Calu3 (cell line): ENCODE results near the gene FAM219A. TPM values are rescaled to one million over a fixed set of nuclear protein-coding genes. Genes with fewer than 3 reads are reported as not detected.

Experiments used
- BruUV-seq: library from RNA; stranded (reverse); fragments of 400-500 nt; replicated peaks from 2 replicates; lab custom pipeline; 2021; lab: Mats Ljungman, UMichigan
- CTCF ChIA-PET: fragments of 300-600 bp; sonication (Branson Sonifier 250); formaldehyde crosslinking; loops from one replicate; lab custom pipeline; 2022; ENCODE audit warnings: antibody characterized with exemption; lab: Charles Lee
- DNase-seq: peaks from one replicate; pipeline ENCODE4 v3.0.0; 2022
- H3K27ac Mint-ChIP-seq: one replicate; pipeline ENCODE4 v1.8.0; 2022; ENCODE audit warnings: mixed read lengths; ENCODE audit not compliant: unreplicated experiment
- H3K27me3 Mint-ChIP-seq: one replicate; pipeline ENCODE4 v1.8.0; 2022; ENCODE audit warnings: mixed read lengths; ENCODE audit not compliant: unreplicated experiment
- H3K36me3 Mint-ChIP-seq: one replicate; pipeline ENCODE4 v1.8.0; 2022; ENCODE audit warnings: mild to moderate bottlenecking, moderate library complexity, mixed read lengths; ENCODE audit not compliant: insufficient read depth, unreplicated experiment
- H3K4me1 Mint-ChIP-seq: one replicate; pipeline ENCODE4 v1.8.0; 2022; ENCODE audit warnings: mild to moderate bottlenecking, low read depth, mixed read lengths; ENCODE audit not compliant: unreplicated experiment
- H3K4me3 Mint-ChIP-seq: one replicate; pipeline ENCODE4 v1.8.0; 2022; ENCODE audit warnings: mild to moderate bottlenecking, low read depth, moderate library complexity, mixed read lengths; ENCODE audit not compliant: unreplicated experiment
- H3K9me3 Mint-ChIP-seq: one replicate; pipeline ENCODE4 v1.8.0; 2022; ENCODE audit warnings: low read depth, mixed read lengths; ENCODE audit not compliant: unreplicated experiment
- intact Hi-C: fragments of 100-400 bp; cut with micrococcal nuclease; formaldehyde crosslinking; loops from one replicate; pipeline ENCODE4 v1.10.0; 2022; ENCODE audit not compliant: unreplicated experiment
- total RNA-seq: library from RNA; stranded (reverse); gene quantifications from 2 replicates; pipeline ENCODE4 v1.2.3, GENCODE V29; 2022
- TF ChIP-seq, protein P1 (sequence below): fragments of 200-600 bp; IDR thresholded peaks from one replicate; pipeline ENCODE4 v1.8.0; 2022; ENCODE audit warnings: antibody characterized with exemption; ENCODE audit not compliant: unreplicated experiment

FAM219A gene
- total RNA-seq, 1 experiment from 2014 or later = 13.1 TPM

DNA sequence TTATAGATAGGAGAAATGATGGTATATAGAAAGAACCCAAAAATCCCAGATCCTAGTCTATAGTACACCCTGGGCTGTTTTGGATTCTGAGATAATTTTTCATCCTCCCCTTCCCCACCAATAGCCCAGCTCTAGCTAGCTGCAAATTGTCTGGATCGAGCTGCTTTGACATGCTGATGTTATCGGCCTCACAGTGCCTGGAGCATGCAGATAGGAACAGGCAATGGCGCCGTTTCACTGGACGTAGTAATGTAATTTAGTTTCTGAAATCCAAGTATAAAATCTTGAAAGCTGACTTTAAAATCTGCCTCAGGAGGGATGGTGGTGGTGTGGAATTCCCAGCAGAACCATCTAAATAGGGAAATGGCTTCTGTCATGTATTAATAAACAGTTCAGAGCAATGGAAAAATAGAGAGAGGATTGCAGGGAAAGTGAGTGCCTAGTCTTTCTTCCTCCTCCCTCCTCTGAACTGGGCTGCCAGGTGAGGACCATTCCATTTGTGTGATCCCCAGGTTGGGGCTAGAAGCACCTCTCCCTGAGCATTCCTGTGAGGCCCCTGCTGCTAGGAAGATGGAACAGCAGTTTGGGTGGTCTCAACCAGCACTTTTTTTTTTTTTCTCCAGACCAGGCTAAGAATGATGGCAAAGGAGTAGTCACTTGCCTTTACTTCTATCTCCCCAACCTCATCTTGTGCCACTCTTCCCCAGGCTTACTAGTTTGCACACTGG lies 31.9 kb downstream of the FAM219A start:
- no peaks in the 10 kb centered on the region for H3K4me1 Mint-ChIP-seq
- no peak overlapping the region for H3K27ac Mint-ChIP-seq
- H3K9me3 Mint-ChIP-seq = no peaks in the 10 kb centered on the region
- intact Hi-C loops = no loop called here
- no TSS peak for BruUV-seq
- CTCF ChIA-PET = no interaction called here
- TF ChIP-seq, protein P1, sequence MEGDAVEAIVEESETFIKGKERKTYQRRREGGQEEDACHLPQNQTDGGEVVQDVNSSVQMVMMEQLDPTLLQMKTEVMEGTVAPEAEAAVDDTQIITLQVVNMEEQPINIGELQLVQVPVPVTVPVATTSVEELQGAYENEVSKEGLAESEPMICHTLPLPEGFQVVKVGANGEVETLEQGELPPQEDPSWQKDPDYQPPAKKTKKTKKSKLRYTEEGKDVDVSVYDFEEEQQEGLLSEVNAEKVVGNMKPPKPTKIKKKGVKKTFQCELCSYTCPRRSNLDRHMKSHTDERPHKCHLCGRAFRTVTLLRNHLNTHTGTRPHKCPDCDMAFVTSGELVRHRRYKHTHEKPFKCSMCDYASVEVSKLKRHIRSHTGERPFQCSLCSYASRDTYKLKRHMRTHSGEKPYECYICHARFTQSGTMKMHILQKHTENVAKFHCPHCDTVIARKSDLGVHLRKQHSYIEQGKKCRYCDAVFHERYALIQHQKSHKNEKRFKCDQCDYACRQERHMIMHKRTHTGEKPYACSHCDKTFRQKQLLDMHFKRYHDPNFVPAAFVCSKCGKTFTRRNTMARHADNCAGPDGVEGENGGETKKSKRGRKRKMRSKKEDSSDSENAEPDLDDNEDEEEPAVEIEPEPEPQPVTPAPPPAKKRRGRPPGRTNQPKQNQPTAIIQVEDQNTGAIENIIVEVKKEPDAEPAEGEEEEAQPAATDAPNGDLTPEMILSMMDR = no peak
- no peaks in the 10 kb centered on the region for H3K27me3 Mint-ChIP-seq
- H3K4me3 Mint-ChIP-seq = no peak overlapping the region
- H3K36me3 Mint-ChIP-seq = no peaks in the 10 kb centered on the region
- DNase-seq = no peak

- no peak for DNase-seq
- H3K9me3 Mint-ChIP-seq = no peaks in the 10 kb centered on the region
- no peak overlapping the region for H3K27ac Mint-ChIP-seq
- no peaks in the 10 kb centered on the region for H3K4me1 Mint-ChIP-seq
- no peak overlapping the region for H3K4me3 Mint-ChIP-seq
- TF ChIP-seq, protein P1 = no peak
- BruUV-seq = no TSS peak
- CTCF ChIA-PET = no interaction called here
- H3K36me3 Mint-ChIP-seq = no peaks in the 10 kb centered on the region
- no peaks in the 10 kb centered on the region for H3K27me3 Mint-ChIP-seq
- intact Hi-C loops = no loop called here
Observed at GRCh38 chr9:34419716-34420504, 38.5 kb downstream of the FAM219A start.

- intact Hi-C loops = no loop called here
- Mint-ChIP-seq H3K4me1 (no peaks in the 10 kb centered on the region), H3K9me3 (no peaks in the 10 kb centered on the region), H3K27me3 (no peaks in the 10 kb centered on the region), H3K27ac (no peak overlapping the region), H3K36me3 (no peaks in the 10 kb centered on the region), H3K4me3 (no peak overlapping the region)
- no peak for DNase-seq
- TF ChIP-seq, protein P1 = no peak
- CTCF ChIA-PET = interaction anchor here (1.0 kb wide), 1 partner anchor 14 kb away, joined by 3 read pairs; no protein-coding TSS in a partner anchor
- no TSS peak for BruUV-seq
Observed at GRCh38 chr9:34417734-34418133, 40.6 kb downstream of the FAM219A start.

- CTCF ChIA-PET = no interaction called here
- BruUV-seq = no TSS peak
- Mint-ChIP-seq H3K27me3 (no peaks in the 10 kb centered on the region), H3K27ac (no peak overlapping the region), H3K4me3 (no peak overlapping the region), H3K36me3 (no peaks in the 10 kb centered on the region), H3K9me3 (no peaks in the 10 kb centered on the region), H3K4me1 (no peaks in the 10 kb centered on the region)
- intact Hi-C loops = no loop called here
- TF ChIP-seq, protein P1 = no peak
- DNase-seq = no peak
Observed at GRCh38 chr9:34413231-34413852, 45.0 kb downstream of the FAM219A start.
